ENCODE measurements around the gene KLHDC9.
"Not testable (repeated sequence)": the region's sequence is repeated elsewhere in the genome, so short reads cannot be mapped to it uniquely, and the experiment has no call there.

Gene KLHDC9

DNA sequence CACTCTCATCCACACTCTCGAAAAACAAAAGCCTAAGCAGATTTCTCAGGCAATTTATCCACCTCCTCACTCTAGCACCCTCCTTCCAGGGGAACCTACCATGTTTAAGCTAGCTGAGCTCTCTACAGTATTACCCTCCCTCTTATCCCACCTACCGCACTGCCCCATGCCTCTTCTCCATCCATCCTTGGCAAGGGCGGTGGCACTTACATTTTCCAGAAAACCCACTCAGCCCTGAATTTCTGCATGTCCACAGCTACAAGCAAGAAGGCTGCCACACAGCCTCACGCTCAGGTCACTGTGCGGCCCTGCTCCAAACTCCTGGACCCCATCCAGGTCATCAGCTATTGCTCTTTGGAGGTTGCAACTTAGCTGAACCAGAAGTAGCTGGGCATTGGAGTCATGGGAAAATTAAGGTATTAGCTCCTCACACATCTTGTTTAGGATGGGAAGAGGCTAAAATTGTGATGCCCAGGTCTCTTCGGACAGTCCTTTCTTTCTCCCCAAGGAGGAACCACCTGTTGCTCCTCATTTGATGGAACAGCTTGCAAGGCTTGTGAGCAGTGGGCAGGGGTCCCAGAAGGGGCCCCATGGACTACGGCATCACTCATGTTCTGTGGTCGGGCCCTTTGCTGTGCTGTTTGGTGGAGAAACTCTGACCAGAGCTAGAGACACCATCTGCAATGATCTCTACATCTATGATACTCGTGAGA lies 1.1 kb downstream of the KLHDC9 start:
- DNase-seq, result no peak

DNA sequence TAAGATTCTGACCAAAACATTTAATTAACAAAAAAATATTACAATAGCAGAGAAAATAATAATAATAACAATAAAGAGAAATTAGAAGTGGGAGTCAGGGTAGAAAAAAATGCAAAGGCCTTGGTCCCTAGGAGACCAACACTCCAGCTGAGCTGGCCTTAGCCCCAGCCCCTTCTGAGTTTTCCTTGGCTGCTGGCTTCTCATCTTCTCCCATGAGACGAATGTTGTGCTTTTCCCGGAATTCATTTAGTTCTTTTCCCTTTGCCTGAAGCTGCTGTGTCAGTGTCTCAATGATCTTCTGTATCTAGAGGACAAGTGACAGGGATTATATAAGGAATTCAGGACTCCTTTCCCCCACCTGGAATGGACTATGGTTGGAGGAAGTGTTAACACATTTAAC lies 2.4 kb downstream of the KLHDC9 start:
- no peak for DNase-seq

DNA sequence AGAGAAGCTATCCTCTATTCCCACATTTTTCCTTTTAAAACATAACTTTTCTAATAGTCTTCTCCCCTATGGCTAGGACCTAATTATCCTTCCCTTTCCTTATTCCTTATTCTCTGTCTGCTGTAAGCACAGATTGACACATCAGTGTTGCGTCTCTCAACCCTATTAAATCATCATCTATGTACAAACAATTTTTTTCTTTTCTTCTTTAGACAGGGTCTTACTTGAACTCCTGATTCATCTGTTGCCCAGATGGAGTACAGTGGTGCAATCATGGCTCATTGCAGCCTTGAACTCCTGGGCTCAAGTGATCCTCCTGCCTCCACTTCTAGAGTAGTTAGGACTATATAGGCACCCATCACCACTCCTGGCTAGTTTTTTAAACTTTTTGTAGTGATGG lies 8.3 kb downstream of the KLHDC9 start:
- no peak for DNase-seq

DNA sequence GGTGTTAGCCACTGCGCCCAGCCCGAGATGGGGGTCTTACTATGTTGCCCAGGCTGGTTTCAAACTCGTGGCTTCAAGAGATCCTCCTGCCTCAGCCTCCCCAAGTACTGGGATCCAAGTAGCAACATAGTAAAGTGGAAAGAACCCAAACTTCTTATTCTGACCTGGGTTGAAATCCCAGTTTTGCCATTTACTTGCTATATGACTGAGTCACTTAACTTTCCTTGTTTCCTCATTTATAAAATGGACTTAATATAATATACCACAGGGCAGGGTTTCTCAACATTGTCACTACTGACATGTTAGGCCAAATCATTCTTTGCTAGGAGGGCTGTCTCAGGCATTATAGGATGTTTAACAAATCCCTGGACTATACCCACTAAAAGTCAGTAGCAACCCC lies 13.0 kb downstream of the KLHDC9 start:
- no peak for DNase-seq

DNA sequence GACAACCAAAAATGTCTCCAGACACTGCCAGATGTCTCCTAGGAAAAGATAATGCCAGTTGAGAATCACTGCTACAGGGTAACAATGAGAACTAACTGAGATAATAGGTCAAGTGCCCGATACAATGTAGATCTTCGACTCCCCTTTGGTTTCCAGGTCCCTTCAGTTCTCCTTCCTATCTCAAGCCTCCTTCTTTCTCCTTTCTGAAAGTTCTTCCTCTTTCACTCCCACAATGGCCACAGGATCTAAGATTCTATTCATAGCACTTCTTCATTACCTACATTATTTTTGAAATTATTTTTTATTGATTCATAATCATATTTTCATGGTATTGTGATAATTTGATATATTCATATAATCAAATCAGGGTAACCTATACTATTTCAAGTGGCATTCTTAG lies 13.4 kb downstream of the KLHDC9 start:
- DNase-seq, result peak in 1 of 2 donors; percentile 11

DNA sequence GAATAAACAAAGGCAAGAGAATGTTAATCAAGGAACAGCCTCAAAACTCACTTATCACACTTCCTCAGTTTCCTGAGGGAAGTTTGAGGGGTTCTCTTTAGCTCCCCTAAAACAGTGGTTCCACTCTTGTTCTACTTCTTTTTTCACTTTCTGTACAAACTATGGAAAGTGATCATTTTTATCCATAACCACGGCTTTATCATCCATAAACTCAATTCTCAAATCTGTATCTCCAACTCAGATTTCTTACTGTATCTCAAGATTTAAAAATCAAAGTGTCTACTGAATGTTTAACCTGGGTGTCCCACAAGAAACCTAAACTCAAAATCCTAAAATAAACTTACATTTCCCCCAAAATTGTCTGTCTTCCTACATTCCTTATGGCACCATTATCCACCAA lies 15.8 kb downstream of the KLHDC9 start:
- no peak for DNase-seq

DNA sequence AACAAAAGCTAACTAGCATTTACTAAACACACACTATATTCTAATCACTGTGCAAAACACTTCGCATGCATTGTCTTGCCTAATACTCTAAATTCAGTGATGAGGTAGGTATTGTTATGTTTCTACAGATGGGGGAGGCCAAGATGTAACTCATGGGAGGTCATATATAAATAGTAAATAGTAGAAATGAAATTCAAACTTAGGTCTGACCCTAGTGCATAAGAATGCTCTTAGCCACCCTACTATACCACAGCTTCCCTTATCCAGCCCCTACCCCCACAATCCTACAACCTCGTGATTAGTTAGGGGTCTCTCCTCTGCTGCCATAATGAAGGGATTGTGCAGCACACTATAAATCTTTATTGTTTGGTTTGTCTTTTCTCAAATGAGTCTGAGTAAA lies 16.4 kb downstream of the KLHDC9 start:
- no peak for DNase-seq

DNA sequence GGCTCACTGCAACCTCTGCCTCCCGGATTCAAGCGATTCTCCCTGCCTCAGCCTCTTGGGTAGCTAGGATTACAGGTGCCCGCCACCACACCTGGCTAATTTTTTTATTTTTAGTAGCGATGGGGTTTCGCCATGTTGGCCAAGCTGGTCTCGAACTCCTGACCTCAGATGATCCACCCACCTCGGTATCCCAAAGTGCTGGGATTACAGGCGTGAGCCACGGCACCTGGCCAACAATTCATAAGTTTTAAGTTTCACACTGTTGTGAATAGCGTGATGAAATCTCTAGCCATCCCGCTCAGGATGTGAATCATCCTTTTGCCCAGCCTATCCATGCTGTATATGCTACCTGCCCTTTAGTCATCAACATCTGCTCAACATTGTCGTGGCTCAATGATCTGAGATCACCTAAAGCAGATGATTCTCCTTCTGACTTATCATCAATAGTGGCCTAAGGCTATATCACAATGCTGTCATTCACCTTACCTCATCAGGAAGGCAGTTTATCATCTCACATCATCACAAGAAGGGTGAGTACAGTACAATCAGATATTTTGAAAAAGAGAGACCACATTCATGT lies 17.1 kb downstream of the KLHDC9 start:
- no peak for DNase-seq

DNA sequence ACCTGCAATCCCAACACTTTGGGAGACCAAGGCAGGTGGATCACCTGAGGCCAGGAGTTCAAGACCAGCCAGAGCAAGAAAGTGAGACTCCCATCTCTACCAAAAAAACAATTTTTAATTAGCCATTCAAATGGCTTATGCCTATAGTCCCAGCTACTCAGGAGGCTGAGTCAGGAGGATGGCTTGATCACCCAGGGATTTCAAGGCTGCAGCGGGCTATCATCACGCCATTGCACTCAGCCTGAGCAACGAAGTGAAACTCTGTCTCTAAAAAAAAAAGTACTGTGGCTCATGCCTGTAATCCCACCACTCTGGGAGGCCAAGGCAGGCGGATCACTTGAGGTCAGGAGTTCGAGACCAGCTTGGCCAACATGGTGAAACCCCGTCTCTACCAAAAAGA lies 17.8 kb downstream of the KLHDC9 start:
- DNase-seq, result not testable (repeated sequence)

DNA sequence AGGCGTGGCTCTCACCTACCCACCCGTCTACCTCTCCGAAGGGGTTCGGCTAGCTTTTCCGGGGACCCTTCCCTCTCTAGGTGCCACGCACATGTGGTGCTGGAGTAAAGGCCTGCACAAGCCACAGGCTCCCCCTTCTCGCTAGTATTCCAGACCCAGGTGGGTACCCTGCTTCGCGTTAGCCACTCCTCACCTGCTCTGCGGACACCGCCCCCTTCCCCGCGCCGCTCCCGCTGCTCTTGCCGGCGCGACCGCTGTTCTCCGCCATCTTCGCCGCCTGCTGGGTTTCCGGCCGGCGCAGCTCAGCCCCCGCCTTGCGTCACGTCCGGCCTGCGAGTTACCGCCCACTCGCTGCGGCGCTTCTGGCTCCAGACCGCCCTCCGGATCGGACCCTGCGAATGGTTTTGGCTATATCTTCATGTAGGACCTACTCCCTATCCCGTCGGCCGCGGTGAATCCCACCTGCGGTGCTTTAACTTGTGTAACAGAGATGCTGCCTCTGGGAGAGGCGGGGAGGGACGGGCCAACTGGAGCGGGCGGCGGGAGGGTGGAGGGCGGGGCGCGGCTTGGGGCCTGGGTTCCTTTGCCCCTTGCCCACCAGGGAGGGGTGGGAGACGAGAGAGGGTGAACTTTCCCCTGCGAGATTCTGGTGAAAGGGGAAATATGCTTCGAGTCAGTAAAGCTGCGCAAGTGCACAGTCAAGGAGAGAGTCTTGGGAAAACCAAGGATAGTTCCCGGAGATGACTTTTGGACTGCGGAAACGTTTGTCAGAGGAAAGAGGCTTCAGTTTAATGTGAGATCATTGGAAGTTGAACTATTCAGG lies 19.8 kb downstream of the KLHDC9 start, which contains the start of the genes NIT1 and PFDN2:
Gene NIT1, plus strand, starts transcription at position 347 of the 823 bp plus-strand sequence. Its CDS starts 72 bp downstream, at position 419.
Gene PFDN2, minus strand, starts transcription at position 279 of the 823 bp plus-strand sequence. Its CDS starts 11 bp downstream, at position 268.
- DNase-seq, result peak; percentile 68 to 76

DNA sequence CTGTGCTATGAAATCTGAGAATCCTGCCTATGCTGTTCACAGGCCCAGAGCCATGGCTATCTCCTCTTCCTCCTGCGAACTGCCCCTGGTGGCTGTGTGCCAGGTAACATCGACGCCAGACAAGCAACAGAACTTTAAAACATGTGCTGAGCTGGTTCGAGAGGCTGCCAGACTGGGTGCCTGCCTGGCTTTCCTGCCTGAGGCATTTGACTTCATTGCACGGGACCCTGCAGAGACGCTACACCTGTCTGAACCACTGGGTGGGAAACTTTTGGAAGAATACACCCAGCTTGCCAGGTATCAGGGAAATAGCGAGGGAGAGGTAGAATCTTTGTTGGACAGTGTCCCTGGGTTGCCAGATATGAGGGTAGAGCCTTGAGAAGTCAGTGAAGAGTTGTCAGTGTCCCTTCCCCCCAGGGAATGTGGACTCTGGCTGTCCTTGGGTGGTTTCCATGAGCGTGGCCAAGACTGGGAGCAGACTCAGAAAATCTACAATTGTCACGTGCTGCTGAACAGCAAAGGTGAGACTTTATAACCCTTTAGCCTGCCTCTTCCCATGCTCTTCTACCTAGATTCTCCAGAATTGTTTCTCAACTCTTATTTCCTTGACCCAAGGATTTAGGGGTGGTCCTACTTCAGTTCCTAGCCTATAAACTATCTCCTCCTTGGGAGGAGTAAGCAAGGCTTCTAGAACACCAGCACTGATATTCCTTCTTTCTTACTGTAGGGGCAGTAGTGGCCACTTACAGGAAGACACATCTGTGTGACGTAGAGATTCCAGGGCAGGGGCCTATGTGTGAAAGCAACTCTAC lies 21.1 kb downstream of the KLHDC9 start:
- DNase-seq, result no peak

DNA sequence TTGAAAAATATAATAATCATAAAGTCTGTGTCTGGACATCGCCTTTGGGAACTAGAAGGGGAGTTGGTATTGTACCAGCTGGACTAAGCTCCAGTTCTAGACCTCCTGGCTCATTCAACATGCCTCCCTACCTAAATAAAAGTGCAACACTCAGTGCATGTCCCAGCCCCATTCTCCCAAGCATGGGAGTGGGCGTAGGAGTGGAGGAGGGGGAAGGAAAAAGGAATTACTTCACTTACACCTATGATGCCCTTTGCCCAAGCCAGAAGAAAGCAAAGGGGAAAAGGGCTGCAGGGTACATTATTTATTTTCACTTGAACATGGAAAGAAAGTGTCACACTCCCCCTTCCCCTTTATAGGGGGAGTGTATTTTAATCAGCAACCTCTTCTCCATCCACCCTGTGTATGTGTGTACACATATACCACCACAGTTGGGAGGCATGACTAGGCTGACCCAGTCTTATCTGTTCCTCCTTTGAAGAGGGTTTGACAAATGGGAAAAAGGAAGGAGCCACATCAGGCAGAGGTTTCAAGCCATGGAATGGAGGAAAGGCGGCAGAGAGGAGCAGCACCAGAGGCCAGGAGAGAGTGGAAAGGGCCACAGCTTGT lies 23.0 kb downstream of the KLHDC9 start:
- DNase-seq, result no peak

DNA sequence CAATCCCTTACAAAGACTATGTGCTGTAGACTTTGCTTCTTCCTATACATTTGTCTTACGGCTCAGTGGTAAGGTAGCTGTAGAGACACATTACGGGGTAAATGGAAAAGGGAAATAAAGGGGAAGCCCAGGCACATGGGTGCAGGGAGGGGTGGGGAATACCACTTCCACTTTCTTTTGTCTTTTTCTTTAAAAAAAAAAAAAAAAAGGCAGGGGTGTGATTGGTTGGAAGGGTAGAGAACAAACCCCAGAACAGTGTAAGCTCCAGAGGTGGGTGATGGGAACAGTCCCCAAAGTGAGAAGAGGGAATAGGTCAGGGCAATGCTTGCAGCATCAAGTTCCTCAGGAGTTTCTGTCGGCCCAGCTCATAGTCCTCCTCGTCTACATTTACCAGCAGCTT lies 23.7 kb downstream of the KLHDC9 start:
- DNase-seq, result peak in 1 of 2 donors; percentile 5

DNA sequence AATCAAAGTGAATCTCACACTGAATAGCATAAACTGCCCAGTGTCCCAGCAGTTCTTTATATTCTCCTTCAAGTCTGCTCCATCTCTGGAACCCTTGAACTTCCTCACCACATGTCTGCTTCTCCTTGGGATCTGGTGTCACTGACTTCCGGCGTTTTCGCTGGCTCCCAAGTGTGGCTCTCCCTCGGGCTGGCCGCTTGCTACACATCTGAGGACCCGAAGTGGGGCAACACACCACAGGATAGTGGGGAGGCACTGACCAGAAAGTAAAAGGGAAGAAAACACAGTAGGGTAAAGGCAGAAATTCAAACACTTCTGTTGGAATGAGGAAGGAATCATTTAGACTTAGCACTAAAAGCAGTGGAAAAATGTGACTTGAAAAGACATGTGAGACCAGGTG lies 24.8 kb downstream of the KLHDC9 start:
- no peak for DNase-seq

DNA sequence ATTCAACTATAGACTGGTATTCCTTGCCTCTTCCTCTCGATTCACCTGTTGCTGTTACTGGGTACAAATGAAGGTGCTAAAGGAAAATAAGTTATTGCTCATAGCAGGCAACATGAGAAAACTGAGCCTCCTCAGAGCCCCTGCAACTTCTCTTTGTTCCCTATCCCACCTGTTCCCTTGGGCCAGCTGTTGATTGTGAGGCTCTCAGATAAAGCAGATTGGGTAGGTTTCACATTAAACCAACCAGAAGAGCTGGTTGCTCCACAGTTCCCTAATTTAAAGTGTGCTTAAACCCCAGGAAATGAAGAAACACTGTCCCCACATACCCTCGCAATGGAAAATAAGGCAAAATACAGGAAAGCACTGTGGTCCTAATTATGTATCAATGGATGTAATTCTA lies 29.5 kb downstream of the KLHDC9 start:
- no peak for DNase-seq

DNA sequence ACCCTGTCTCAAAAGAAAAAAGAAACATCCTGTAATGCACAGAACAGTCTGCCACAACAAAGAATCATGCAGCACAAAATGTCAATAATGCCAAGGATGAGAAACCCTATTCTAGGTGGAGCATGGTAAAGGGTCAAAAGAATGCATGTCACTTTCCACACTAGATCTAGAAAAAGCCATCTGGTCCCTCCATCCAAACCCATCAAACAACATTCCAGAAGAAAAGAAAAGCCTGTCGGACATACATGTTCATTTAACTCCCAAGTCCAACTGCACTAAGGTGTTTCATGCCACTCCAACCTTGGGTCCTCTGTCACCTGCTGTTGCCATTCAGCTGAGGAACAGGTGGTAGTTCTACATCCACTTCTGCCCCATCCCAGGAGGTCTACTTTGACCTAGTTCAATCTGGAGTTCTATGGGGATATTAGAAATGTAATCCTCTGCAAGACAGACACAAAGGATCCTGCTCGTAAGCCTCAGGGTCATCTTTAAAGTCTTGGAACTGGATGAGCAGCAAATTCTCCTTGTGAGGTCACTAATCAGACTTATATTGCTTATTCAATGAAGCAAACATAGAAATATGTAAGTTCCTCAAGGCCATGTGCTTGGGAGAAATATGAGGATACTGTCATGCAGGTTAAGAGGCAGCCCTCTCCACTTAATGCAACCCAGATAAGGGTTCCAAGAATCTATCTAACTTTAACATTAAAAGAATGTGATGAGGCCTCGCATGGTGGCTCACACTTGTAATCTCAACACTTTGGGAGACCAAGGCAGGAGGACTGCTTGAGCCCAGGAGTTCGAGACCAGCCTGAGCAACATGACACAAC lies 30.6 kb downstream of the KLHDC9 start:
- no peak for DNase-seq

DNA sequence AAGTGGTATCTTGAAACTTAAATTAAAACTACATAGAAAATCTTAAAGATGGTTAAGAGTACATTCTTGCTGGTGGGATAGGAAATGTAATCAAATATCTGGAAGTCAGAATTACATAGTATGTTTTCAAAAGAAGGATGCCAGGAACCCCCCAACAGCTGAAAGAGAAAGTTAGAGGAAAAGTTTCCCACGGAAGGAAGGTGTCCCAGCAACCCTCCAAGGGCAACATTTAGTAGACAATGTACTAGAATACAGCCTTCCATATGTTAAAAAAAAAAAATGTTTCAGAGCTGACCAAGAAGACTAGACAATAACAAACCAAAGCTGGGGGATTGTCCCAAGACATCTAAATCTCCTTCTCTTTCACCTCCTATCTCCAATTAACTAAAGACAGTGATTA lies 32.1 kb downstream of the KLHDC9 start:
- DNase-seq, result no peak

DNA sequence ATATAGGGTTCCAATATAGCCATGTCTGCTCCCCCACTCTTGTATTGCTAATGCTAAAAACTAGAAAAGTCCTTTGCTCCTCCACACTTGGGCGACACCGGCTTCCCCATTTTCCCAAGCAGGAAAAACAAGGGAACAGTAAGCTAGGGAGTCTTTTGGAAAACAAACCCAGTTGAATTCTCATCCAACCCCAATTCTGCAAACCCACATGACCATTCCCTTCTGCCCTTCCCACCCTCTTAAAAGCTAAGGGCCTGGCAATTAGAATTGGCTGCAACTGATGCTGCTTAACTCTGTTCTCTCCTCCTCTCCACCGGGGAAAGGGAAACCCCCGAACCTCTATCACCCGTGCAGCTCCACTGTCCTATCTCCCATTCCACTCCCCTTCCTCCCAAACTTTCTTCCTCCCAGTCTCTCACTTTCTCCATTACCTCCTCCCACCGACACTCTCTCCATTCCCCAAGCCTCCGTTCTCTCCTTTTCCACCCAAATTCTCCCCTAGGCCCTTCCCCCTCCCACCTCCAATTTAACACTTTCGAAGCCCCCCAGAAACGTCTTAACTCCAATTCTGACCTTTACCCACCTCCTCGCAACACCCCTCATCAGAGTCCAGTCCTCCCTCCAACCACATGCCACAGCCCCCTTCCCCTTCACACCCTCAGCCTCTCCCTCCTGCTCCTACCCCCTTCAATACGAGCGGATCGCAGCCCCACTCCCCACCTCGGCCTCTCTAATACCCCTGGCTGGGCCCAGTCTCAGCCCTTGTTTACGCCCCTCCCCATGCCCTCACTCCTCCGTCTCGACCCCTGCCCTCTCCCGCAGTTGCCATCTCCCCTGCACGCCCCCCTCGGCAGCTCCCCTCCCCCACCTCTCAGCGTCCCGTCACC lies 33.6 kb downstream of the KLHDC9 start:
- DNase-seq, result no peak

DNA sequence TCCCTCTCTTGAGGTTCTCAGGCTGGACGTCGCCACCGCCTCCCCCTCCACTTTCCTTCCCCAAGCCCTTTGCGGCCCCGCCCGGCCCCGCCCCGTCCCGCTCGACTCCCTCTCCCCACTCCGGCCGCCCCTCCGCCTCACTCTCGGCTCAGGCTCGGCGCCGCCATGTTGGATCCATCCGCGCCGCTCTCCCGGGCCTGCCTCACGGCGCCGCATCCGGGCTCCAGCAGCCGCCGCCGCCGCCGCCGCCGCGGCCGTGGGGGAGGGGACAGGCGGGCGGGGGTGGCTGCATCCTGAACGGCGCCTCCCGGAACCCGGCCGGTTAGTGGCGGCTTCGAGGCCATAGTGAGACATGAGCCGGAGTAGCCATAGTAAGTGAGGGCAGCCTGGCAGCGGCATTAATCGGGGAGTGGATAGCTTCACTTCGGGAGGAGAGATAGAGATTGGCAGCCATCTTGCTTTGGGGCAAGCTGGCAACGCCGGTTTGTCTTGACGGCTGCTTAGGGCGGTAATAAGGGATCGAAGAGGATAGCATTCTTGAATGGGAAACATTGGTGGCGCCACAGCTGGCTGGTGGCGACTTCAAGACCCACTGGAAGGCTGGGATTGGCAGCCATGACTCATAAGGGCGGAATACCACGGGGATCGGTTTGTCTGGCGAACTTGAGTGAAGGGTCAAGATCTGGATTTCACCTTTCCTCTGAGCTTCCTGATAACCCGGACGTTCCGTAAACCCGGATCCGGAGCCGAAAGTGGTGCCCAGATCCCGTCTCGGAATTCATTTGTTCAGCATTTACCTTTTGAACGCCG lies 34.5 kb downstream of the KLHDC9 start, which contains the start of gene DEDD:
Gene DEDD, minus strand, starts transcription at position 258 of the 810 bp plus-strand sequence. CDS start 8,205 bp downstream, outside the sequence.
- DNase-seq, result peak; percentile 83 to 97
